GM21515 (cell line): ENCODE results near the gene SIX2.

Experiments used
- ATAC-seq: cut with Tn5 transposase; IDR thresholded peaks from one replicate; pipeline ENCODE4 v1.9.1; 2021; ENCODE audit not compliant: unreplicated experiment

Gene SIX2

DNA sequence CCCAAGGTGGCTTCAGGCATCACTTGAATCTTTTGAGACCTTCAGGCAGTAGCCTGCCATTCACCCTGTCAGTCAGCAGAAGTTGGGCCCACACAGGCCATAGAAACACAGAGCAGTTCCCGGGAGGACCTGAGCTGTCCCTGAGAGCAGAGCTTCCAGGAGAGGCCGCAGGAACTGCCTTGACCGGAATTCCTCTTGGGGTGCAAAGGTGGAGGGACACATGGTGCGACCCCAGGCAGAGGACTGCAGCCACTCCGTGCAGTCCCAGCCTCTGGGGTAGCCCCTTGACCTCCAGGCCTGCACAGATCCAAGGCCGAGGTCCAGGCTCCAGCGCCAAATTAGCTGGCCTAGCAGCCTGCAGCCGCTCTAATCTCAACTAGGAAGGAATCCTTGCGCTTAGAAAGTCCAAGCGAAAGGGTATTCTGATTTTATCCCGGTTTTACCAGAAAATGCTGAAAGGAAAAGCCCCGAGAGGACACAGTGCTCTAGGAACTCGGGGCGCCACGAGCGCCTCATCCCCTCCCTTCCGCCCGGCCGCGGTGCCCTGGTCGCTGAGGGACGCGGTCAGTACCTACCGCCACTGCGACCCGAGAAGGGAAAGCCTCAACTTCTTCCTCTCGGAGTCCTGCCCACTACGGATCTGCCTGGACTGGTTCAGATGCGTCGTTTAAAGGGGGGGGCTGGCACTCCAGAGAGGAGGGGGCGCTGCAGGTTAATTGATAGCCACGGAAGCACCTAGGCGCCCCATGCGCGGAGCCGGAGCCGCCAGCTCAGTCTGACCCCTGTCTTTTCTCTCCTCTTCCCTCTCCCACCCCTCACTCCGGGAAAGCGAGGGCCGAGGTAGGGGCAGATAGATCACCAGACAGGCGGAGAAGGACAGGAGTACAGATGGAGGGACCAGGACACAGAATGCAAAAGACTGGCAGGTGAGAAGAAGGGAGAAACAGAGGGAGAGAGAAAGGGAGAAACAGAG is 5.4 kb downstream of the SIX2 start:
- no peak for ATAC-seq

- no peak for ATAC-seq
Observed at GRCh38 chr2:45002686-45003085, 6.6 kb downstream of the SIX2 start.

DNA sequence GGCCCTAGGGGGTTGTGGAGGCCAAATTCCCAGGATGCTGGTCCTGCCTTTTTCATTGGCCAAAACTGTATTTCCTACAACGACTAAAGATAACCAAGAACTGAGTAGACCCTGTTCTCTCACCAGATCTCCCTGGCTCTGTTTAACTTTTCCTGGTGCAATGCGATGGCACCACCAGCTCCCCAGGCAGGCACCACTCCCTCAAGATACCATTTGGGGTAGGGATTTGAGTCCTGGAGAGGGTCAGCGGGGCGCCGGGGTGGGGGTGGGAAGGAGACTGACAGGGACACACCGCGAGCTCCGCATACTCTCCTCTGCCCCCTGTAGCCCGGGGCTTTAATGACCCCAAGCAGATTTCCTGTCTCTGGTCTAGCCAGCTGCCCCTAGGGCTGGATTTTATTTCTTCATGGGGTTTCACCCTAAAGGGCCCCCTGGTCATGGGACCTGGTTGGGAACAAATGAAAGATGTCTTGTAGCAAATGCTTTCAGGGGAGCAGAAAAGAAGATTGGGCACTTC is 7.3 kb downstream of the SIX2 start:
- no peak for ATAC-seq

DNA sequence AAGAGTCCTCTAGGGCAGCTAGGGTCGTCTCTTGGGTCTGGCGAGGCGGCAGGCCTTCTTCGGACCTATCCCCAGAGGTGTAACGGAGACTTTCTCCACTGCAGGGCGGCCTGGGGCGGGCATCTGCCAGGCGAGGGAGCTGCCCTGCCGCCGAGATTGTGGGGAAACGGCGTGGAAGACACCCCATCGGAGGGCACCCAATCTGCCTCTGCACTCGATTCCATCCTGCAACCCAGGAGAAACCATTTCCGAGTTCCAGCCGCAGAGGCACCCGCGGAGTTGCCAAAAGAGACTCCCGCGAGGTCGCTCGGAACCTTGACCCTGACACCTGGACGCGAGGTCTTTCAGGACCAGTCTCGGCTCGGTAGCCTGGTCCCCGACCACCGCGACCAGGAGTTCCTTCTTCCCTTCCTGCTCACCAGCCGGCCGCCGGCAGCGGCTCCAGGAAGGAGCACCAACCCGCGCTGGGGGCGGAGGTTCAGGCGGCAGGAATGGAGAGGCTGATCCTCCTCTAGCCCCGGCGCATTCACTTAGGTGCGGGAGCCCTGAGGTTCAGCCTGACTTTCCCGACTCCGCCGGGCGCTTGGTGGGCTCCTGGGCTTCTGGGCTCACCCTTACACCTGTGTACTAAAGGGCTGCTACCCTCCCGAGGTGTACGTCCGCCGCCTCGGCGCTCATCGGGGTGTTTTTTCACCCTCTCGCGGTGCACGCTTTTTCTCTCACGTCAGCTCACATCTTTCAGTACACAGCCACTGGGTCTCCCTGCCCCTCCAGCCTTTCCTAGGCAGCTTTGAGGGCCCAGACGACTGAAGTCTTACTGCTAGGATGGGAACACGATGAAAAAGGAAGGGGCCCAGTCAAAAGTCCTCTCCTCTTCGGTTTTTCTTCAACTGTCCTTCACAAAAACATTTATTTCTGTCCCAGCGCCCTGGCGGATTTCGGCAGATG is 8.1 kb downstream of the SIX2 start:
- no peak for ATAC-seq

DNA sequence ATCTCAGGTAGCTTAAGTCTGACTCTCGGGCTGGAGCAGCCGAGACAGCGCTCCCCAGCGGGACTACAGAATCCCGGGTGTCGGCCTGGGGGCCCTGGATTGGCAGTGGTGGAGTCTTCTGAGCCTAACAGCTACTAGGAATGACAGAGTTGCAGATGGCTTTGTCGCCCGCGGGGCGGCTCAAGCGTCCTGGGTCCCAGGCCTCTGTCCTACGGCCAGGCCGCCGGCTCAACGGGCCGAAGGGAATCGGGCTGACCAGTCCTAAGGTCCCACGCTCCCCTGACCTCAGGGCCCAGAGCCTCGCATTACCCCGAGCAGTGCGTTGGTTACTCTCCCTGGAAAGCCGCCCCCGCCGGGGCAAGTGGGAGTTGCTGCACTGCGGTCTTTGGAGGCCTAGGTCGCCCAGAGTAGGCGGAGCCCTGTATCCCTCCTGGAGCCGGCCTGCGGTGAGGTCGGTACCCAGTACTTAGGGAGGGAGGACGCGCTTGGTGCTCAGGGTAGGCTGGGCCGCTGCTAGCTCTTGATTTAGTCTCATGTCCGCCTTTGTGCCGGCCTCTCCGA is 8.8 kb downstream of the SIX2 start:
- no peak for ATAC-seq

DNA sequence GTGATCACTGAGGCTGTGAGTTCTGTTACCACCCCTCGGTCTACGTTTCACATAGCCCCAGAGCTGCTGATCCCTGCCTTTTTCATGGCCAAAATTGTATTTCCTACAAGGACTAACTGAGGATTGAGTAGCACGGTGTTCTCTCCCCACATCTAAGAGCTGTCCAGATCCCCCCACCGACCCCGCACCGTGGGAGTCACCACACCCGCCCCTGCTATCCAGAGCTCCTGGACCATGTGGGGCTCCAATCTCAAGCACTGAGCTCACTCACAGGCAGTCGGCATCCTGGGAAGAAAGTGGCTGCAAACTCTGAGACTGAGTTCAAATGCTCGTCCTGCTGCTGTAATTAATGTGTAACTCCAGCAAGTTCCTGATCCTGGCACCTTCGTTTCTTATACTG is 9.7 kb downstream of the SIX2 start:
- ATAC-seq, result no peak

DNA sequence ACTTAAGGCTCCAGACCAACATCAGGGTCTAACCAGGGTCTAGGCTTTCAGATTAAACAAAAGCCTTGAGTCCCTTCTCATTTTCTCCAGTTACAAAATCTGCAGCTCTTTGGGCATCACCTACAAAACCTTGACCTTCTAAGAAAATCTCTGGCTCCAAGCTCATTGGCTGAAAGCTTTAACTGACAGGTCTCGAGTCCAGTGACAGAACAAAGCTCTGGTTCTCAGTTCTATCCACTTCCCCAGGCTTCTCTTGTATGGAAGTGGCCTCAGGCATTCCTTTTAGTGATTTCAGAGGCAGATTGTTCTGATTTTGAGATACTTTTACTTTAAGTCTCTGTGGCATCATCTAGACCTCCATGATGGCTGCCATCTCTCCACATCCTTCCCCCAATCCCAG is 11.3 kb downstream of the SIX2 start:
- no peak for ATAC-seq

DNA sequence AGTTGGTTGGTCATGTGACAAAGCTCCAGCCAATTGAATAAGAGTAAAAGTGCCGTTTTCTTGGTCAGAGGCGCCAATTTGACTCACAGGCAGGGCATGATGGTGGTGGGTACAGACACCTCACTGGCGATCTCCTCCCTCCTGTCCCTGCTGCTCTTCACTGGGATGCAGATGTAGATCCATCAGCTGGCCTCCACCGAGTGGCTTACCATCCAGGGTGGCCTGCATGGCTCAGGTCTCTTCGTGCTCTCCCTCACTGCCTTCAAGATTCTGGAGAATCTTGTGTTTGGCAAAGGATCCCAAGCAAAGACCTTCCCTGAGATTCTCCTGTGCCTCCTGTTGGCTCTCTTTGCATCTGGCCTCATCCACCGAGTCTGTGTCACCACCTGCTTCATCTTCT is 12.9 kb downstream of the SIX2 start:
- no peak for ATAC-seq

DNA sequence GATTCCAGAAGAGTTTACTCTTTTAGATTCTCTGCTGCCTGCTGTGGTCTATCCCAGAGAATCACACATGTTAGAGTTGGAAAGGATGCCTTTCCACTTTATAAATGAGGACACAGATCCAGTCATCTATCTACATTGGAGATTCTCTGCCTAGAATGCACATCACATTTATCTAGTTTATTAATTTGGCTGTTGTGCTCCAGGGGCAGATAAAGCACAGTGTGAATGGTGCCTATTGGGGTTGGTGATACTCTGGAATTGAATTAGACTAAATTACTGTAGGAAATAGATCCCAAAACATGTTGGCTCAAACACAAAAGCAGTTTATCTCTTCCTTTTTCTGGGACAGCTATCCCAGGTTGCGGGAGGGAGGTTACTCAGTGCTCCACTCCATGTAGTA is 14.9 kb downstream of the SIX2 start:
- no peak for ATAC-seq

DNA sequence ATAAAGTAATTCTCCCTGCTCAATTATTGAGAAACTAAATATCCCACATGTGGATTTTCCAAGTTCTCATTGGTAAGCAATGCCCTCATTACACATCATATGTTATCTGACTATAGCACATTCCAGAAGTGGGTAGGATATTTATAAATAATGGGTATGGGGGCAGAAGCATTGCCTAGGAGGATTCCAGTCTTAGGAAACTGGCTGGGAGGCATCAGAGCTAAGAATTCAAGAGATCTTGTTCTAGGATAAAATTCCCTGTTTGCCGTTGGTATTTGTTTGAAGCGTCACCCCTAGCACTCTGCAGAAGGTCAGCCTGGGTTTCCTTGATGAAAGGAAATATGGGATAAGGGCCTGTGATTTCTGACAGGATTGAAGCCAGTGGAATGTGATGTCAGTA is 20.1 kb downstream of the SIX2 start:
- no peak for ATAC-seq

DNA sequence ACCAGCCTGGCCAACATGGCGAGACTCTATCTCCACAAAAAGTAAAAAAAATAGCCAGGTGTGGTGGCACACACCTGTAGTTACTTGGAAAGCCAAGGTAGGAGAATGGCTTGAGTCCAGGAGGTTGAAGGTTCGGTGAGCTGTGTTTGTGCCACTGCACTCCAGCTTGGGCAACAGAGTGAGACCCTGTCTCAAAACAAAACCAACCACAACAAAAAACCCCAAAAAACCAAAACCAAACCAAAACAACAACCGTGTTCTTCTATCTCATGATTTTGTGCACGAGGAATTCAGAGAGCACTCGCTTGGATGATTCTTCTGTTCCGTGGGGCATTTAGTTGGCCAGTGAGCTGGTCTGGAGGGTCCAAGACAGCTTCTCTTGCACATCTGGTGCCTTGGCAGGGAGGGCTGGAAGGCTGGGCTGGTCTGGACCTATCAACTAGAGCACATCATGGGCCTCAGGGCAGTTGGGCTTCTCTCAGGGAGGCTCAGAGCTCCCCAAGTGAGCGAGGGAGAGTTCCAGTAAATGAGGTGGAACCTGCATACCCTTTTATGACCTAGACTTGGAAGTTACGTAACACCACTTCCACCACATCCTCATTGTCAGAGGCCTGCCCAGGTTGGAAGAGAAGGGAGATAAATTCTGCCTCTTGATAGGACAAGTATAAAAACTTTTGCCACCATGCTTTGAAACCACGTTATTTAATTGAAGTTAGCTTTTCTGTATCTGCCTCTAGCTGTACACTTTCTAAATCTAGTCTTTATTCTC is 25.2 kb downstream of the SIX2 start:
- no peak for ATAC-seq

GRCh38 chr2:44981714-44982108 is 27.5 kb downstream of the SIX2 start:
- no peak for ATAC-seq

DNA sequence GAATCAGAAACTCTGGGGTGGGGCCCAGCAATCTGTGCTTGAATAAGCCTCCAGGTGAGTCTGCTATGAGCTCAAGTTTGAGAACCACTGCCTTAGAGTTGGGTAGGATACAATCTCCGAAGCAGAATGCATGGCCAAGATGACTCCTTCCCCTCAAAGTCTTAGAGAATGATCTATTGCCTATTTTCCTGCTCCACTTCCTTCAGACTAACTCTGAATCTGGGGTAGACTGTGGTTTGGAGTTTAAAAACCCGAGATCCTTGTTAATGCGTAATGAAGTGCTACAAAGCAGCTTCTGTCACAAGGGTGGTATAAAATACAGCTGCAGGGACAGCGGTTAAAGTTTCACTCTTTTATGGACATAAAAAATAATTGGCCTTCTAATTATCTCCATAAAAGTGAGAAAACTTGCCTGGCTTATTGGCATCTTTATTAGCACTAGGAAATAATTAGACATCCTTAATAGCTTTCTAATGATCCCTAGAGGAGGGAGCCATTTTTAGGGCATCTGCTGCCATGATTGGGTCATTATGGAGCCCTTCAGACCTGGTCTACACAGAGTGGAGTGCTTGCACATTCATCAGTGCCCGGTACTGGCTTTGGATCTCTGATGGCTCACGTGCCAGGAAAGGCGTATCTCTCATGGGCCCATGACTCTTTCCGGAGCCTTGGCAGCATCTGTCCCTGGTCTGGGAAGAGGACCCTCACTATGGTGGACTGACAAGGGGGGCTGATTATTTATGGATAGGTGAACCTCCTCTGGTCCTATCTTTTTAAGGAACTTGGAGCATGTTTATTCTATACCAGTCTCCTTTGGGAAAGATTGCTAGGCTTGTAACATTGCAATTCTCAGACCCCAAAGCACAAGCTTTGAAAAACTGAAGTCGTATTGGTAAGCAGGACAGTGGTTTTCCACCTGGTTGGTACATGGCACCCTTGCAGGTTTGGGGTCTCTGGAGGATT is 28.2 kb downstream of the SIX2 start:
- no peak for ATAC-seq

GRCh38 chr2:44979581-44979980 is 29.7 kb downstream of the SIX2 start:
- ATAC-seq, result no peak

GRCh38 chr2:44975571-44976450 is 33.4 kb downstream of the SIX2 start:
- ATAC-seq, result no peak

GRCh38 chr2:44974064-44974715 is 35.1 kb downstream of the SIX2 start:
- ATAC-seq, result no peak

GRCh38 chr2:44972771-44973535 is 36.3 kb downstream of the SIX2 start:
- no peak for ATAC-seq
